H1 (cell line): ENCODE measurements around the gene SAMM50. TPM values are rescaled to one million over a fixed set of nuclear protein-coding genes. Genes with fewer than 3 reads are reported as not detected.

Source experiments
- CTCF ChIA-PET: fragments of 300-600 bp; sonication (Branson Sonifier 250); formaldehyde crosslinking; loops from one replicate; lab custom pipeline; 2021; ENCODE audit not compliant: partially characterized antibody; lab: Charles Lee
- POLR2A ChIA-PET: fragments of 300-600 bp; sonication (Branson Sonifier 250); formaldehyde crosslinking; loops from one replicate; lab custom pipeline; 2021; ENCODE audit warnings: inconsistent platforms; ENCODE audit not compliant: partially characterized antibody; lab: Charles Lee
- DNase-seq, 2 experiments: peaks; one replicate each; pipeline versions ENCODE4 v3.0.0 to v3.0.0-alpha.2; 2010 to 2022; ENCODE audit warnings: low spot score in 2 of 2, low read depth in 1 of 2, mixed read lengths in 1 of 2
- FAIRE-seq: peaks from 2 replicates; lab custom pipeline; 2011; peaks lifted over from hg19 to GRCh38; lab: Jason Lieb, UNC
- H2AFZ ChIP-seq: 2 replicates; pipeline ENCODE4 v1.8.1; 2012; ENCODE audit warnings: low read length, inconsistent platforms
- H2AK5ac ChIP-seq: 2 replicates; pipeline ENCODE4 v1.6.1; 2013; ENCODE audit warnings: low read depth, low read length
- H2BK120ac ChIP-seq: replicated peaks from 2 replicates; pipeline ENCODE3; 2013; ENCODE audit warnings: low read depth, low read length, inconsistent platforms
- H2BK12ac ChIP-seq: 2 replicates; pipeline ENCODE4 v1.6.1; 2013; ENCODE audit warnings: low read depth, low read length
- H2BK15ac ChIP-seq: 2 replicates; pipeline ENCODE4 v1.6.1; 2013; ENCODE audit warnings: low read length
- H2BK20ac ChIP-seq: 2 replicates; pipeline ENCODE4 v1.6.1; 2013; ENCODE audit warnings: low read length
- H2BK5ac ChIP-seq: 2 replicates; pipeline ENCODE4 v1.6.1; 2013; ENCODE audit warnings: low read depth, low read length
- H3K14ac ChIP-seq: 2 replicates; pipeline ENCODE4 v1.6.1; 2013; ENCODE audit warnings: inconsistent platforms; ENCODE audit not compliant: insufficient read length
- H3K18ac ChIP-seq: 2 replicates; pipeline ENCODE4 v1.6.1; 2013; ENCODE audit warnings: low read length; ENCODE audit errors: extremely low read depth
- H3K23ac ChIP-seq: 2 replicates; pipeline ENCODE4 v1.6.1; 2013; ENCODE audit warnings: inconsistent platforms; ENCODE audit not compliant: insufficient read length
- H3K23me2 ChIP-seq: 2 replicates; pipeline ENCODE4 v1.6.1; 2013; ENCODE audit warnings: low read depth, low read length
- H3K27ac ChIP-seq: 2 replicates; pipeline ENCODE4 v1.6.1; 2011; ENCODE audit warnings: low read depth, low read length, inconsistent platforms
- H3K27me3 ChIP-seq, 4 experiments: replicated peaks in 1 of 4; 1 replicate in 1 of 4; 2 replicates in 3 of 4; pipeline versions ENCODE4 v1.6.1 to v1.8.1; 2011 to 2013; ENCODE audit warnings: low read length in 3 of 4, mild to moderate bottlenecking in 3 of 4, inconsistent platforms in 2 of 4, mixed read lengths in 2 of 4, moderate library complexity in 1 of 4; ENCODE audit not compliant: control insufficient read depth in 3 of 4, insufficient read depth in 3 of 4; ENCODE audit errors: extremely low read depth in 1 of 4
- H3K36me3 ChIP-seq, 4 experiments: 2 replicates each; pipeline versions ENCODE4 v1.6.1 to v1.8.1; 2011 to 2013; ENCODE audit warnings: mild to moderate bottlenecking in 4 of 4, low read length in 3 of 4, moderate library complexity in 2 of 4, control low read depth in 1 of 4, inconsistent platforms in 1 of 4; ENCODE audit not compliant: insufficient read depth in 4 of 4, control insufficient read depth in 2 of 4
- H3K4ac ChIP-seq: replicated peaks from 2 replicates; pipeline ENCODE3; 2013; ENCODE audit warnings: low read length, low read depth, mixed read lengths, inconsistent platforms; ENCODE audit not compliant: insufficient read length
- H3K4me1 ChIP-seq, 4 experiments: replicated peaks in 1 of 4; 1 replicate in 1 of 4; 2 replicates in 3 of 4; pipeline versions ENCODE4 v1.6.1 to v1.8.1; 2011 to 2013; ENCODE audit warnings: low read length in 3 of 4, inconsistent platforms in 2 of 4, mixed read lengths in 1 of 4; ENCODE audit not compliant: insufficient read depth in 4 of 4, control insufficient read depth in 3 of 4
- H3K4me2 ChIP-seq, 2 experiments: 2 replicates each; pipeline versions ENCODE4 v1.6.1 to v1.8.1; 2011 to 2013; ENCODE audit warnings: low read depth in 2 of 2, low read length in 2 of 2, control low read depth in 1 of 2, inconsistent platforms in 1 of 2, mild to moderate bottlenecking in 1 of 2; ENCODE audit not compliant: insufficient read depth in 1 of 2
- H3K4me3 ChIP-seq, 4 experiments: fragments of 200-600, 300-600 bp in 1 of 4; sonication (generic), shearing (Covaris generic), sonication (Bioruptor Twin) in 1 of 4; 2 replicates each; pipeline versions ENCODE4 v1.5.1 to v1.8.1; 2011 to 2016; ENCODE audit warnings: low read length in 4 of 4, low read depth in 3 of 4, control low read depth in 2 of 4, inconsistent platforms in 2 of 4, mild to moderate bottlenecking in 2 of 4, mixed read lengths in 1 of 4, moderate library complexity in 1 of 4; ENCODE audit not compliant: insufficient read depth in 2 of 4; ENCODE audit errors: extremely low read depth in 1 of 4
- H3K56ac ChIP-seq: replicated peaks from 2 replicates; pipeline ENCODE3; 2013; ENCODE audit warnings: low read depth, mild to moderate bottlenecking, mixed read lengths, low read length, inconsistent platforms; ENCODE audit not compliant: insufficient read length
- H3K79me1 ChIP-seq: 2 replicates; pipeline ENCODE4 v1.6.1; 2013; ENCODE audit warnings: low read depth, low read length, control low read depth
- H3K79me2 ChIP-seq, 2 experiments: 2 replicates each; pipeline versions ENCODE4 v1.6.1 to v1.8.1; 2012 to 2013; ENCODE audit warnings: low read length in 2 of 2, mild to moderate bottlenecking in 2 of 2, inconsistent platforms in 1 of 2; ENCODE audit not compliant: insufficient read depth in 2 of 2, control insufficient read depth in 1 of 2
- H3K9ac ChIP-seq, 4 experiments: replicated peaks in 1 of 4; 1 replicate in 1 of 4; 2 replicates in 3 of 4; pipeline versions ENCODE4 v1.6.1 to v1.8.1; 2011 to 2013; ENCODE audit warnings: low read depth in 3 of 4, low read length in 3 of 4, control low read depth in 2 of 4, mild to moderate bottlenecking in 2 of 4, moderate library complexity in 2 of 4, inconsistent platforms in 1 of 4; ENCODE audit errors: extremely low read depth in 1 of 4
- H3K9me3 ChIP-seq, 2 experiments: 2 replicates each; pipeline versions ENCODE4 v1.6.1 to v1.8.1; 2012 to 2013; ENCODE audit warnings: mild to moderate bottlenecking in 2 of 2, moderate library complexity in 2 of 2, control low read depth in 1 of 2, inconsistent platforms in 1 of 2, low read depth in 1 of 2, low read length in 1 of 2, mixed read lengths in 1 of 2; ENCODE audit not compliant: insufficient read depth in 2 of 2
- H4K20me1 ChIP-seq, 2 experiments: replicated peaks in 1 of 2; 2 replicates each; pipeline versions ENCODE3 to v1.8.1; 2011 to 2013; ENCODE audit warnings: inconsistent platforms in 2 of 2, low read length in 2 of 2, mild to moderate bottlenecking in 1 of 2; ENCODE audit not compliant: insufficient read depth in 2 of 2, control insufficient read depth in 1 of 2
- H4K5ac ChIP-seq: 2 replicates; pipeline ENCODE4 v1.6.1; 2013; ENCODE audit warnings: low read length, low read depth, mixed read lengths, inconsistent platforms; ENCODE audit not compliant: insufficient read length
- H4K8ac ChIP-seq: 2 replicates; pipeline ENCODE4 v1.8.0; 2013; ENCODE audit warnings: mild to moderate bottlenecking, moderate library complexity, low read length, inconsistent platforms; ENCODE audit not compliant: insufficient read depth; ENCODE audit errors: extremely low read depth
- H4K91ac ChIP-seq: replicated peaks from 2 replicates; pipeline ENCODE3; 2013; ENCODE audit warnings: low read length, mixed read lengths, inconsistent platforms; ENCODE audit not compliant: insufficient read length
- BCL11A ChIP-seq, 2 experiments: IDR thresholded peaks; one replicate each; pipeline ENCODE4 v1.6.1; 2011; ENCODE audit warnings: low read depth in 2 of 2, low read length in 2 of 2, mild to moderate bottlenecking in 2 of 2
- BRCA1 ChIP-seq: IDR thresholded peaks from 2 replicates; pipeline ENCODE4 v1.6.1; 2012; ENCODE audit warnings: low read depth, low read length, improper control_type of control experiment
- CBX8 ChIP-seq: fragments of 300-800, 300-1000 bp; sonication (generic); IDR thresholded peaks from 2 replicates; pipeline ENCODE4 v1.7.1; 2016; ENCODE audit warnings: low read depth, low read length, borderline replicate concordance
- CEBPB ChIP-seq: IDR thresholded peaks from 2 replicates; pipeline ENCODE4 v1.6.1; 2012; ENCODE audit warnings: low read depth, low read length
- CHD2 ChIP-seq: IDR thresholded peaks from 2 replicates; pipeline ENCODE4 v1.6.1; 2012; ENCODE audit warnings: low read length, improper control_type of control experiment
- JUN ChIP-seq: IDR thresholded peaks from 2 replicates; pipeline ENCODE4 v1.6.1; 2011; ENCODE audit warnings: low read depth, mild to moderate bottlenecking, improper control_type of control experiment, low read length
- POLR2A ChIP-seq, 2 experiments: IDR thresholded peaks; 1 replicate in 1 of 2; 2 replicates in 1 of 2; pipeline ENCODE4 v1.6.1; 2011; ENCODE audit warnings: low read depth in 2 of 2, low read length in 2 of 2, mild to moderate bottlenecking in 2 of 2; ENCODE audit errors: control extremely low read depth in 1 of 2
- SP4 ChIP-seq: IDR thresholded peaks from 2 replicates; pipeline ENCODE4 v1.6.1; 2012; ENCODE audit warnings: low read length, inconsistent platforms
- TBP ChIP-seq: IDR thresholded peaks from 2 replicates; pipeline ENCODE4 v1.6.1; 2011; ENCODE audit warnings: low read depth, low read length, improper control_type of control experiment
- TEAD4 ChIP-seq: IDR thresholded peaks from 2 replicates; pipeline ENCODE4 v1.6.1; 2012; ENCODE audit warnings: low read depth, low read length, inconsistent platforms, mixed read lengths
- ZNF274 ChIP-seq: IDR thresholded peaks from 2 replicates; pipeline ENCODE4 v1.7.0; 2012; ENCODE audit warnings: low read length, borderline replicate concordance; ENCODE audit errors: extremely low read depth
- WGBS, 2 experiments: shearing (Covaris generic) in 1 of 2; methylation state at CpG; one replicate each; pipeline versions ENCODE4 v1.1.6 to v1.1.7; 2013 to 2015; ENCODE audit warnings: low lambda C conversion rate in 2 of 2, mixed read lengths in 2 of 2, inconsistent platforms in 1 of 2, low coverage in 1 of 2, missing lambda C conversion rate in 1 of 2; ENCODE audit not compliant: insufficient replicate concordance in 2 of 2, insufficient coverage in 1 of 2, insufficient read length in 1 of 2; ENCODE audit errors: extremely low coverage in 1 of 2, missing lambda C conversion rate in 1 of 2; 5-methylcytosine and 5-hydroxymethylcytosine counted together
- polyA plus RNA-seq, 7 experiments: library from polyadenylated mRNA; depleted of rRNA in 3 of 7; stranded (reverse) in 5 of 7; unstranded in 2 of 7; fragments of >200 nt in 5 of 7; fragments of 200-250 nt in 2 of 7; gene quantifications; 1 replicate in 5 of 7; 2 replicates in 1 of 7; 4 replicates in 1 of 7; pipeline versions ENCODE4 v1.2.1 to v1.2.3, GENCODE V29; 2011 to 2013; ENCODE audit warnings: missing spikeins in 2 of 7, mixed read lengths in 2 of 7
- total RNA-seq: library from RNA; stranded (reverse); fragmentation: NEBNext Ultra II Directional; extraction: Animal tissue kit (Norgen Biotek cat#: 25700); gene quantifications from 2 replicates; pipeline ENCODE4 v1.2.1, GENCODE V29; 2021
- TF ChIP-seq, protein P1 (sequence below): IDR thresholded peaks from 2 replicates; pipeline ENCODE4 v1.6.1; 2012; ENCODE audit warnings: inconsistent platforms
- TF ChIP-seq, protein P2 (sequence below): IDR thresholded peaks from 2 replicates; pipeline ENCODE4 v1.6.1; 2011; ENCODE audit warnings: low read length, improper control_type of control experiment

Gene SAMM50
- total and polyA plus RNA-seq, 2 of the 8 experiments (the other 6 are each of a cell fraction or from before 2014, with no cell fraction given): 45.4 to 70.3 TPM

- no peak overlapping the region for H3K14ac ChIP-seq
- no peaks in the 10 kb centered on the region for H3K79me1 ChIP-seq
- H4K5ac ChIP-seq: no peak overlapping the region
- TF ChIP-seq TEAD4: no peak
- no peak for TF ChIP-seq POLR2A (IDR thresholded peaks at IDR 0.05; ENCODE audit: control extremely low read depth in 1 of 2, low read depth in 2 of 2, low read length in 2 of 2)
- TF ChIP-seq ZNF274: no peak
- no peak for TF ChIP-seq BCL11A (IDR thresholded peaks at IDR 0.05; ENCODE audit: low read depth in 2 of 2, low read length in 2 of 2)
- TF ChIP-seq CBX8: no peak
- TF ChIP-seq, protein P1, sequence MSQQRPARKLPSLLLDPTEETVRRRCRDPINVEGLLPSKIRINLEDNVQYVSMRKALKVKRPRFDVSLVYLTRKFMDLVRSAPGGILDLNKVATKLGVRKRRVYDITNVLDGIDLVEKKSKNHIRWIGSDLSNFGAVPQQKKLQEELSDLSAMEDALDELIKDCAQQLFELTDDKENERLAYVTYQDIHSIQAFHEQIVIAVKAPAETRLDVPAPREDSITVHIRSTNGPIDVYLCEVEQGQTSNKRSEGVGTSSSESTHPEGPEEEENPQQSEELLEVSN: no peak
- TF ChIP-seq SP4: no peak
- TF ChIP-seq TBP: no peak
- TF ChIP-seq, protein P2, sequence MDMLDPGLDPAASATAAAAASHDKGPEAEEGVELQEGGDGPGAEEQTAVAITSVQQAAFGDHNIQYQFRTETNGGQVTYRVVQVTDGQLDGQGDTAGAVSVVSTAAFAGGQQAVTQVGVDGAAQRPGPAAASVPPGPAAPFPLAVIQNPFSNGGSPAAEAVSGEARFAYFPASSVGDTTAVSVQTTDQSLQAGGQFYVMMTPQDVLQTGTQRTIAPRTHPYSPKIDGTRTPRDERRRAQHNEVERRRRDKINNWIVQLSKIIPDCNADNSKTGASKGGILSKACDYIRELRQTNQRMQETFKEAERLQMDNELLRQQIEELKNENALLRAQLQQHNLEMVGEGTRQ: no peak
- no peak for TF ChIP-seq CEBPB
- no peak for TF ChIP-seq CHD2
- TF ChIP-seq BRCA1: no peak
- TF ChIP-seq JUN: no peak
Measured at GRCh38 chr22:44012162-44012561, 56.9 kb downstream of the SAMM50 start.

More at GRCh38 chr22:44012162-44012561, 56.9 kb downstream of the SAMM50 start:
- Histone ChIP-seq H3K27me3 (no peaks in the 10 kb centered on the region), H4K8ac (no peak overlapping the region), H2BK120ac (no peak overlapping the region), H2BK12ac (no peak overlapping the region), H3K4me1 (no peaks in the 10 kb centered on the region), H2AK5ac (no peak overlapping the region), H3K79me2 (no peaks in the 10 kb centered on the region), H3K4me3 (no peak overlapping the region), H3K36me3 (no peaks in the 10 kb centered on the region), H4K20me1 (peaks cover 0 to 1% of the 10 kb centered on the region in 2 experiments), H2BK15ac (no peak overlapping the region), H2BK5ac (no peak overlapping the region), H3K9me3 (no peaks in the 10 kb centered on the region), H3K18ac (no peak overlapping the region), H3K56ac (no peak overlapping the region), H3K27ac (no peak overlapping the region), H3K4ac (no peak overlapping the region), H2AFZ (no peak overlapping the region), H2BK20ac (no peak overlapping the region), H3K4me2 (no peak overlapping the region), H3K9ac (no peak overlapping the region), H4K91ac (no peak overlapping the region), H3K23ac (no peak overlapping the region), H3K23me2 (no peaks in the 10 kb centered on the region)
- DNase-seq (no peak), FAIRE-seq (no peak)
- CTCF ChIA-PET: interaction anchor here (0.8 to 2.0 kb wide), 2 partner anchors 19 to 269 kb away, joined by 3 to 7 read pairs; no protein-coding TSS in a partner anchor
- 94% methylated on average over 5 of the region's 5 CpGs; no CpG with 5 or more reads in 1 of the 2 experiments for WGBS, 2 experiments
- POLR2A ChIA-PET: no interaction called here
